ENCODE measurements around the gene TACC3.

TACC3 gene

GRCh38 chr4:1748465-1748995 lies 27.2 kb downstream of the TACC3 start:
- DNase-seq: peak; percentile 58

- no peak for DNase-seq
Observed at GRCh38 chr4:1749370-1749769, 28.0 kb downstream of the TACC3 start.

DNA sequence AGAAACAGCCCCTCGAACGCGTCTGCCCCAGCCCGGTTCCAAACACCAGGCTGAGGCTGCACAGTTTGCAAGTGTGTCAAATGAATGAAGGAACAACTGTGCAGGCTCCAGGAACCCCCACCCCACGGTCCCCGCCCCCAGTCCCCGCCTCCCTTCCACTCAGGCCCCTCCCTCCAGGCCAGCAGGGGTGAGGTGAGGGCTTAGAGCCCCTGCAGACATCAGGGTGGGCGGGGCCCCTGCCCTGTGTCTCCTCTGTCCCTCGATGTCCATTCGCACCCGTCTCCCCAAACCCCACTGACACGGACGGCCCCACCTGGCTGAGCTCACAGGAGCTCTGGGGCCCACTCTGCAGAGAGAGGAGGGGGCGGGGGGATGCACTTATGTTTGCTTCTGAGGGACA lies 28.5 kb downstream of the TACC3 start:
- DNase-seq: no peak

DNA sequence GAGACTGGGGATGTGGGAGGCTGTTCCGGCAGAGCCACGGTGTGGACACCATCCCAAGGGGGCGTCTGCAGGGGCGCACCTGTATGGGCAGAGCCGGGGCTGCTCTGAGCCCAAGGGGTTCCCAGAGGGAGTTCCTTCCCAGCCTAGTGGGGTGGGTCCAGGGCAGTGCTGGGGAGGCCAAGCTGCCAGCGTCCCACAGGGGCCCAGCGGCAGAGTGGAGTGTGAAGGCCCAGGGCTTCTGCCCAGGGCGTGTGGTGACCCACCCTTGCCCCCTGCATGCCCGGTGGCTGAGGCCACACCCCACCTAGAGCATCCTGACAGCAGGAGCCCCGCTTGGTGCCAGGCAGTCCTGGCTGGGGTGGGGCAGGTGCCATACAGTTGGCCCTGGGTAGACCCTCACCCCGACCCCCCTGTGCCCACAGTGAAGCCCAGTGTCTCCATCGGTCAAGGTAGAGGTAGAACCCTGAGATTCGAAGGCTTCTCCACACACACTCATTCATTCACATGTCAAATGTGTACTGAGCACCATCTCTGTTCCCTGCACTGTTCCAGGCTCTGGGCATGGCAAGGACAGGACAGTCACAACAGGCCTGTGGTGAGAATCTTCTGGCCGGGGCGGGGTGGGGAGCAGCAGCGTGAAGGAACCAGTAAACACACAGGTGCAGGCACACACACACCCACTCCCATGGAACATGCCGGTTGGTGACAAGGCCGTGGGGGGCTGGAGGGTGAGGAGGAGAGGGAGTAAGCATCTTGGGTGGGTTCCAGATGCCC lies 29.2 kb downstream of the TACC3 start:
- no peak for DNase-seq

DNA sequence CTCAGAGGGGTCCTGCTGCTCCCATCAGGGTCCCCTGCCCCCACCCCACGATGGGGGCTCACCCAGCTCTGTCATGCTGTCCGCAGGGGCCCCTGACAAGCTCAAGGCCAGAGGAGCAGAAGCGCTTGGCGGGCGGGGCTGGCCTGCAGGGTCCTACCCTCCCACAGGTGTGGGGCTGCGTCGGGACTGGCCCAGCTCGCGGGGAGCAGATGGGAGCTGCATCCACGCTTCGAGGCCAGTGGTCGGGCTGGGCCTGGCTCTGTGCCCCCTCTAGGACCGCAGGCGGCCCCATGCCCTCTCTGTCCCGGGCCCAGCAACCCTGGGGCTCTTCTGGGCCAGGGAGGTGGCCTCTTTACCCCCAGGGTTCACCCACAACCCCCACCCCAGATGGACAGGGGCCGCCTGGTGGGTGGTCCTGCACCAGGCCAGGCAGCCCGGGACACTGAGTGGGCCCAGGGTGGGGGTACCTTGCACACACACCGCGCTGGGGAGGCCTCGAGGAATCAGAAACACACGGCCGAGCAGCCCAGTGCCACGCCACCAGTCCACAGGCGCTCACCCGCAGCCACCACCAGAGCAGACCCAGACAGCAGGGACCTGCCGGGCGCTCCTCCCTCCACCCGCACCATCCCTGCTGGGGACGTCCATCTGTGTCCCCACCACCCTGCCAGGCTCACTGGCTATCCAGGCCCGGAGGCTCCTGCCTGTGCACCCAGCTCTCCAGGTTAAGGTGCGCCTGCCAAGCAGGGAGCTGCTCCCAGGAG lies 30.0 kb downstream of the TACC3 start:
- DNase-seq: no peak

DNA sequence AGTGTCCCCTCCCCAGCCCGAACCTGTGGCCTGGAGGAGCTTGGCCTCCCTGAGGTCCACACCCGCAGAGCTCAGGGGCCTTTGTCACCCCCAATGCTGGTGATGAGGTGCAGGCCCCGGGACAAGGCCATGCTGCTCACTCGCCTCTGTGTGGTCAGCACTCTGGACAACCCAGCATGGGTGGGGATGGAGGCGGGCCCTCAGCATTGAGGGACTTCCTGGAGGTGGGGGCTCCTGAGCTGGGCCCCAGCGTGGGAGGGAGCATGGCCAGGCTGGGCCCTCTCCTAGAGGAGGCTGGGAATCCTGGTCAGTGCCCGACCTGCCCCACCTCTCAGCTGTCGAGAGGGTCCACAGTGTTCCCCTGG lies 30.6 kb downstream of the TACC3 start:
- no peak for DNase-seq

DNA sequence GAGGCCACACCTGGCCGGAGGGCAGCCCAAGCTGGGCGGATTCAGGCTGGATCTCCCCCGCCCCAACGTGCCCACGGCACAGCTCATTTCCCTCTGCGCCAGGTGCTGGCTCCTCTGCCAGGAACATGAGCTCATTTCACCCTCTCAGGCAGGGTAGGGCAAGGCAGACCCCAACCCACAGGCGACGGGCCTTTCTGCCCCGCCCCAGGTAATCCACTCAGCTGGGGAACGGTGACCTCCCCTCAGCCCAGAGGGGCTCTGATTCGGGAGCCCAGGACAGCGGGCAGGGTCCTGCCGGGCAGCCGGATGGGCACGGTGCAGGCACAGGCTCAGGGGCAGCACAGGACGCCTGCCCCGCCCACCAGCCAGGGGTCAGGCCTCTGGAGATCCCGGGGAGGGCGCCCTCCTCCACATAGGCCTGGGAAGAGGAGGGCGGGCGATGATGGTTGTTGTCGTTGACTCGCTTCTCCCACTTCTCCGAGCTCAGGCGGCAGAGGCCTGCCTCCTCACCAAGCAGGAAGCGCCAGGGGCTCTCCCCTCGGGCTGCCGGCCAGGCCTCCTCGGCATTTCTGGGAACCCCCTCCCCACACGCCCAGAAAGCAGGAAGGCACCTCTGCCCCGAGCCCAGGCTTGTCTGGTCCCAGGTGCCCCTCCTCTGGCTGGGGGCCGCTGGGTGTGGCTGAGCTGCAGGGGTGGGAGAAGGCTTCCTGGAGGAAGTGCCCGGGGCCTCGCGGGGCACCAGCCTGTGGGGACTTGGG lies 31.1 kb downstream of the TACC3 start:
- DNase-seq: no peak

GRCh38 chr4:1753294-1753696 lies 32.0 kb downstream of the TACC3 start:
- no peak for DNase-seq

DNA sequence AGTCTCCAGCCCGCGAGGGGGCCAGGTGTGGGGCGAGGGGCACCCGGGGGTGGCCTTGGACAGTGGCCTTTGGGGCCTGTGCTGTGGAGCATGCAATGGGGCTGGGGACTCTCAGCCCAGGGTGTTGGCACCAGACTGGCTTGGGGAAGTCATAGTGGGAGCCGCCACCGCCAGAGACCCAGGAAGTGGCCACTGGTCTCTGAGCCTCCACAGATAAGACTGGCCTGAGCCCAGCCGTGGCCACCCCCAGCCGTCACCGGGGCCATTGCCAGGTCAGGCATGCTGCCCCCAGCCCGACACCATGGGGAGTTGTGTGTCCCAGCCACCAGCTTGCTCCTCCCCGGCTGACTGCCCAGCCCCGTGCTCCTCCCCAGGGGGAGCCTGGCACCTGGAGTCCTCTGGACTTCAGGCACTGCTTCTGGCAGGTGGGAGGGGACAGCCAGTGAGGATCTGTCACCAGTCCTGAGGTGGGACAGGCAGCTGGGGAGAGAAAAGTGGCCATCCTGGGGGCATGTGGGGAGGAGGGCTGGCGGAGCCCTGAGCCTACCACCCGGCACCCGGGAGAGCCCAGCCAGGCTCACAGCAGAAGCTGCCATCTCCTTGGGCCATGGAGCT lies 32.5 kb downstream of the TACC3 start:
- no peak for DNase-seq

DNA sequence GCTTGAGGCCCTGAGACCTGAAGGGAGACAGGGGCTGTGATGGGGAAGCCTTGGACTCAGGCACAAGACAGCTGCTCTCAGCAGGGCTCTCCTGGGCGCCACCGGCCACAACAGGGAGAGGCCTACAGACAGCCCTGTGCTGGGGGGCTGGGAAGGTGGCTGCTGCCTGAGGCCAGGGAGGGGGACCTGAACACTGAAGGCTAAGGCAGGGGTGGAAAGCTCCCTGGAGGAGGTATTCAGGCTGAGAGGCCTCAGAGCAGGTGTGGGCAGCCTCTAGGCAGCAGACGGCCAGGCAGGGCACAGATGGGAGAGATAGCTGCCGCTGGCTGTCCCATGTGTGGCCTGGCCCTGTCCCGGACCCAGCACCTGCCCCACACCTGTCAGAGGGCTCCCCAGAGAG lies 33.0 kb downstream of the TACC3 start:
- no peak for DNase-seq

DNA sequence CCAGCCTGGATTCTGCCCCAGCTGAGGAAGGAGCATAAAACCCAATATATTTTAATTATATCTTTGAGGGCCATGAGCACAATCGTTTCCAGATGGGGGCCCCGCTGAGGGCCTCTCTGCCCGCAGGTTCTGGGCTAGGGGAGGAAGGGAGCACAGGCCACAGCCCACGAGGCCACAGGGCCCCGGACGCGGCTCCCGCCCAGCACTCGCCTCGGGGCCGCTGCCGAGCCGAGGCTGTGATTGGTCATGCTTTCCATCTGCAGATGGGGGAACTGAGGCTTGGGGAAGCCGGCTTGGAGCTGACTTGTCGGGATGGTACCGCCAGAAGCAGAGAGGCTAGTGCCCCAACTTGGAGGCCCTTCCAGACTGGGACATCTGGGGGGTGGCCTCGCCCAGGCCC lies 34.0 kb downstream of the TACC3 start:
- no peak for DNase-seq

DNA sequence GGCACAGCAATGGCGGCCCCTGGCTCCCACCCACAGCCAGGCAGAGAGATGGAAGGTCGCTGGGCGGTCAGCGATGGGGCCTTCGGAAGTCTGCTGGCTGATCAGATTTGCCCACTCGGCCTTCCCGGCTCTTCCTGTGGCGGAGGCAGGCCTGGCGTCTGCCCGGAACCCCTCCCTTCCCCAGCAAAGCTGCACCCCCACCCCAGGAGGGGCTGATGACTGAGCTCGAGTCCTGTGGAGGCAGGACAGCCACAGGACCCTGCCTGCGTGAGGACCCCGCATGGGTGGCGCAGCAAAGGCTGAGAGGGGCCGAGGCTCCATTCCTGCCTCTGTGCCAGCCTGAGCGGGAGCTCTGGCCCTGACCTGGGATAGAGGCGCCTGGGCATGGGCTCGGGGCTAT lies 34.8 kb downstream of the TACC3 start:
- DNase-seq: no peak

- no peak for DNase-seq
Observed at GRCh38 chr4:1756893-1757779, 35.8 kb downstream of the TACC3 start.

DNA sequence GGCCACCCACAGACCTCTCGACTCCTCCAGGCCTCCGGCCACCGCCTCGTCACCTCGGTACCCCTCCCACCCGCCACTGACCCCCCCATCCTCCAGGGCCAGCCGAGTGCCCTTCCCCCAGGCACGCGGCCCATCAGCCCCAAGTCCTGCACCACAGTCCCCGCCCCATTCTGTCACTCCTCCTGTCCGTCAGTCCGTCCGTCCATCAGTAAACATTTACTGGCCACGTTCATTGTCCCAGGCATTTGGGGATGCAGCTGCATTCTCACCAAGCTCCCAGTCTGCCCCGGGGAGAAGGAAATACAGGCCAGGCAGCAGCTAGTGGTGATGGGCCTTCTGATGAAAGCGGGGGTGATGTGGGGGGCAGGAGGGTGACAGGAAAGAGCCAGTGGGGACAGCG lies 36.5 kb downstream of the TACC3 start:
- DNase-seq: no peak

DNA sequence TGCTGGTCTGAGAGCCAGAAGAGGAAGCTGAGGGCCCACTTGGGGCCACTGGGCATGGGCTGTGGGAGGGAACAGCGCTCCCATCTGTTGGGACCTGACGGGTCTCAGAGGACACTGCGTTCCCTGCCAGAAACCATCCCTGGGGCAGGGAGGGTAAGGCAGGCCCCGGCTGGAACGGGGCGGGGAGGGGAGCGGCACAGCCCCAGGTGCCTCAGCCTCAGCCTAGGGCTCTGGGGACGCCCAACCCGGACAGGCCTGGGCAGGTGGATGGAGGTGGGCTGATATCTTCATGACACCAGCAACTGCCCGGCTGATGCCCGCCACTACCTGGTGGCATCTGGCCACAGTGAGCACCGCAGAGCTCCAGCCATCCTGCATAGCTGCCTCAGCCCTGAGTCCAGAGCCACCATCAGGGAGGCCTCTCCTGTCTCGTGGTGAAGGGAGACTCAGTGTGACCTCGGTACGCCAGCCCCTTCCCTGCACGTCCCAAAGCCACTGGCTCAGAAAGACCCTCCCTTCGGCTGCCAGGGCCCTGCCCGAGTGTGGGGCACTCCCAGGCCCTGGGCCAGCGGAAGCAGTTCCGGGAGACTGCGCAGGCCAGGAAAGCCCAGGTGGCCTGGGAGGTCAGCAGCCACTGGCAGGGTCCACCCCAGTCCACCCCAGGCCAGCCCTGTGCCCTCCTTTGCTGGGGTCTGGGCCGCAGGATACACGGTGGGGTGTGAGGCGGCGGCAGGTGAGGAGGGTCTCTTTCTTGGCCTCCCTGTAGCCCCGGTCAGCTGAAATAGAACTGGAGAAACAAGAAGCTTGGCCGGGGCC lies 37.2 kb downstream of the TACC3 start:
- DNase-seq: no peak

DNA sequence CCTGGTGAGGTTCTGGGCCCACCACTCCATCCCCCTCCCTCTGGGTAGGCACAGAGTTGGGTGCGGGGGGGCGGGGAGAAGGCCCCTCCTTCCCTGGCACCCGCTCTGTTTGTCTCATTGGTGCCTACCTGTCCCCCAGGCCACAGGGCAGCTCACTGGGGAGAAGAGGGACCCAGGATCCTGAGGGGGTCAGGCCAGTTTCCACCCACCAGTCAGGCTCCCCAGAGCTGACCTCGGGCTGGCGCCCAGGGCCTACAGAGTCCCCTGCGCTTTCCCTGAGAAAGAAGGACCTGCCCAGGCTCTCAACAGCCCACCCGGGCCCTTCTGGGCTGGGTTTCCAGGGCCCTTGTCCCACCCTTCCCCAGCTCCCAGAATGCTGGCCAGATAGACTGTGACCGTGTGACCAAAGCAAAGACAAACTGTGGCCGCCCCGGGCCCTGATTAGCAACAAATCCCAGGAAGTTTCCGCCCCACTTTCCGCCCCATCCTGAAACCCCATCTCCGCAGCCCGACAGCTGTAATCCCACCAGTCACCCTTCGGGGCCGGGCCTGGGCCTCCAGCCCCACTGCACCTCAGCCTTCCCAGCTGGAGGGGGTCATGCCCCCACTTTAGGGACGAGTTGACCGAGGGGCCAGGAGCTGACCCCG lies 38.0 kb downstream of the TACC3 start:
- no peak for DNase-seq

DNA sequence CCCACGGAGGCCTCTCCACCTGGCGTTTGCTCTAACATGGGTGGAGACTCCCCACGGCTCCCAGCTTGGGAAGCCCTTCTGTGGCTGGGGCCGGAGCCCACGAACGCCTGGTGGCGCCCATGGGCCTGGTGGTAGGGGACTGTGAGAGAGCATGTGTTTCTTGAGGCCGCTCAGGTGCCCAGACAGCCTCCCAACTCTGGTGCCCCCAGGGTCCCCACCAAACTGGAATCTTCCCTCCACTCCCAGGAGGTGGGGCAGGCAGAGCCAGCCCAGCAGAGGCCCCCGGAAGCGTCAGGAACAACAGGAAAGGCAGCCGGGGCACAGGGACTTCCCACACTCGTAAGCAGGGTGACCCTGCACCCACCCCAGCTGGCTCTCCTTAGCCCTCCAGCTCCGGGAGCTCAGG lies 38.5 kb downstream of the TACC3 start:
- no peak for DNase-seq

- no peak for DNase-seq
Observed at GRCh38 chr4:1760521-1761071, 39.3 kb downstream of the TACC3 start.

- DNase-seq: no peak
Observed at GRCh38 chr4:1761130-1761689, 39.9 kb downstream of the TACC3 start.
